Measurements from ENCODE around the gene NSUN2.

Gene NSUN2

DNA sequence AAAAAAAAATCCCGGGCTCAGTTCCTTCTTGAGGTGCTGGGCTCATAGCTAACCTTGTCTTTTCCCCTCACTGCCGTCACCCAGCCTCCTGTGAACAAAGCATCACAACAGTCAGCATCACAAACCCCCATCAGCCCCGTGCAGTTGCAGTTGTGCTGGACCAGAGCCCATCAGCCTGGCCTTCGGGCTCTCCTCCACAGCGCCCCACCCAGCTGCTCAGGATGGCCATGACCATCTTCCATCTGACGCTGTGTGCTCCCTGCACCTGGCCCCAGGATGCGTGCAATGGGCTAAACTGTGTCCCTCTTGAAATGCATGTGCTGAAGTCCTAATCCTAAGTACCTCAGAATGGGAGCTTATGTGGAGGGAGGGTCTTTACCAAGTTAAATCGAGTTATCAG, 48.1 kb downstream of the NSUN2 start:
- no peaks in the 10 kb centered on the region for H4K20me1 ChIP-seq (ENCODE audit: insufficient read depth, low read length)
- H3F3A ChIP-seq (ENCODE audit: insufficient read depth, low read length) = no peaks in the 10 kb centered on the region
- H3K27ac ChIP-seq (ENCODE audit: low read length) = no peak overlapping the region
- no peaks in the 10 kb centered on the region for H3K4me1 ChIP-seq (ENCODE audit: low read length)
- no peak overlapping the region for H3K9ac ChIP-seq (ENCODE audit: low read length)
- H3K4me2 ChIP-seq (ENCODE audit: low read depth, low read length) = no peak overlapping the region
- DNase-seq = no peak
- no peaks in the 10 kb centered on the region for H3K9me2 ChIP-seq (replicated peaks; ENCODE audit: insufficient read depth, low read length)
- H3K9me3 ChIP-seq (replicated peaks; ENCODE audit: insufficient read depth, low read length) = no peaks in the 10 kb centered on the region
- H3K4me3 ChIP-seq (ENCODE audit: low read length) = no peak overlapping the region
- H2AFZ ChIP-seq (ENCODE audit: low read length) = no peak overlapping the region
- H3K27me3 ChIP-seq (replicated peaks; ENCODE audit: insufficient read depth, low read length) = no peaks in the 10 kb centered on the region
- H3K79me2 ChIP-seq (ENCODE audit: low read length) = no peaks in the 10 kb centered on the region
- TF ChIP-seq EZH2phosphoT487 (IDR thresholded peaks at IDR 0.05; ENCODE audit: low read length) (no peak), EZH2 (optimal IDR thresholded peaks at IDR 0.05; ENCODE audit: low read depth, low read length) (no peak)
- TF ChIP-seq, protein P1, sequence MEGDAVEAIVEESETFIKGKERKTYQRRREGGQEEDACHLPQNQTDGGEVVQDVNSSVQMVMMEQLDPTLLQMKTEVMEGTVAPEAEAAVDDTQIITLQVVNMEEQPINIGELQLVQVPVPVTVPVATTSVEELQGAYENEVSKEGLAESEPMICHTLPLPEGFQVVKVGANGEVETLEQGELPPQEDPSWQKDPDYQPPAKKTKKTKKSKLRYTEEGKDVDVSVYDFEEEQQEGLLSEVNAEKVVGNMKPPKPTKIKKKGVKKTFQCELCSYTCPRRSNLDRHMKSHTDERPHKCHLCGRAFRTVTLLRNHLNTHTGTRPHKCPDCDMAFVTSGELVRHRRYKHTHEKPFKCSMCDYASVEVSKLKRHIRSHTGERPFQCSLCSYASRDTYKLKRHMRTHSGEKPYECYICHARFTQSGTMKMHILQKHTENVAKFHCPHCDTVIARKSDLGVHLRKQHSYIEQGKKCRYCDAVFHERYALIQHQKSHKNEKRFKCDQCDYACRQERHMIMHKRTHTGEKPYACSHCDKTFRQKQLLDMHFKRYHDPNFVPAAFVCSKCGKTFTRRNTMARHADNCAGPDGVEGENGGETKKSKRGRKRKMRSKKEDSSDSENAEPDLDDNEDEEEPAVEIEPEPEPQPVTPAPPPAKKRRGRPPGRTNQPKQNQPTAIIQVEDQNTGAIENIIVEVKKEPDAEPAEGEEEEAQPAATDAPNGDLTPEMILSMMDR (IDR thresholded peaks at IDR 0.05; ENCODE audit: low read length) = no peak
- H3K36me3 ChIP-seq (replicated peaks; ENCODE audit: insufficient read depth, low read length) = no peaks in the 10 kb centered on the region

DNA sequence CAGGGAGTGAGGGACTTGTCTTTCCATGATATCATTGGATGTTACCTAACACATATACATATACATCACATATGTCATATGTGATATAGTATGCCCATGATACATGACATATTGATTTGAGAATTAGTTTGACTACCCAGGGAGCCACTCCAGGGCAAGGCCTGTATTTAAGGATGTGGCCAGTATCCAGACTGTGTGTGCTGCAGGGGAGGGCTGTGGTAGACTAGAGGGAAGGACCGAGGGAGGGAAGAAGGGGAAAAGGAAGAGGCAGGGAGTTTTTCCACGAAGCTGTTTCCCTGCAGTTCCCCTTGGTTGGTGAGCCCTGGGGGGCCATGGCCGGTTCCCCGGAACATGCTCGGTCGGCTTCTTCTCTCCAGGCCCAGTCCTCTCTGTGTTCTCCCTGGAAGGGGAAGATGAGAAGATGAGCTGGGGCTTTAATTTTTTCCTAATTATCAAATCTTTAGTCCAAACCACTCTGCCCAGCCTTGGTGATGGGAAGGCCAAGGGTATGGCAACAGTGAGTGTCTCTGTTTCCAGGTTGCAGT, 48.7 kb downstream of the NSUN2 start:
- no peak overlapping the region for H3K9ac ChIP-seq (ENCODE audit: low read length)
- no peaks in the 10 kb centered on the region for H3K9me2 ChIP-seq (replicated peaks; ENCODE audit: insufficient read depth, low read length)
- no peaks in the 10 kb centered on the region for H3K27me3 ChIP-seq (replicated peaks; ENCODE audit: insufficient read depth, low read length)
- H3K4me1 ChIP-seq (ENCODE audit: low read length) = no peaks in the 10 kb centered on the region
- no peaks in the 10 kb centered on the region for H3F3A ChIP-seq (ENCODE audit: insufficient read depth, low read length)
- no peak for TF ChIP-seq EZH2 (optimal IDR thresholded peaks at IDR 0.05; ENCODE audit: low read depth, low read length)
- TF ChIP-seq EZH2phosphoT487 (IDR thresholded peaks at IDR 0.05; ENCODE audit: low read length) = no peak
- TF ChIP-seq, protein P1 (IDR thresholded peaks at IDR 0.05; ENCODE audit: low read length) = no peak
- H2AFZ ChIP-seq (ENCODE audit: low read length) = no peak overlapping the region
- no peak for DNase-seq
- H3K4me2 ChIP-seq (ENCODE audit: low read depth, low read length) = no peak overlapping the region
- H3K79me2 ChIP-seq (ENCODE audit: low read length) = no peaks in the 10 kb centered on the region
- H3K9me3 ChIP-seq (replicated peaks; ENCODE audit: insufficient read depth, low read length) = no peaks in the 10 kb centered on the region
- H3K36me3 ChIP-seq (replicated peaks; ENCODE audit: insufficient read depth, low read length) = no peaks in the 10 kb centered on the region
- H3K4me3 ChIP-seq (ENCODE audit: low read length) = no peak overlapping the region
- H4K20me1 ChIP-seq (ENCODE audit: insufficient read depth, low read length) = no peaks in the 10 kb centered on the region
- H3K27ac ChIP-seq (ENCODE audit: low read length) = no peak overlapping the region

DNA sequence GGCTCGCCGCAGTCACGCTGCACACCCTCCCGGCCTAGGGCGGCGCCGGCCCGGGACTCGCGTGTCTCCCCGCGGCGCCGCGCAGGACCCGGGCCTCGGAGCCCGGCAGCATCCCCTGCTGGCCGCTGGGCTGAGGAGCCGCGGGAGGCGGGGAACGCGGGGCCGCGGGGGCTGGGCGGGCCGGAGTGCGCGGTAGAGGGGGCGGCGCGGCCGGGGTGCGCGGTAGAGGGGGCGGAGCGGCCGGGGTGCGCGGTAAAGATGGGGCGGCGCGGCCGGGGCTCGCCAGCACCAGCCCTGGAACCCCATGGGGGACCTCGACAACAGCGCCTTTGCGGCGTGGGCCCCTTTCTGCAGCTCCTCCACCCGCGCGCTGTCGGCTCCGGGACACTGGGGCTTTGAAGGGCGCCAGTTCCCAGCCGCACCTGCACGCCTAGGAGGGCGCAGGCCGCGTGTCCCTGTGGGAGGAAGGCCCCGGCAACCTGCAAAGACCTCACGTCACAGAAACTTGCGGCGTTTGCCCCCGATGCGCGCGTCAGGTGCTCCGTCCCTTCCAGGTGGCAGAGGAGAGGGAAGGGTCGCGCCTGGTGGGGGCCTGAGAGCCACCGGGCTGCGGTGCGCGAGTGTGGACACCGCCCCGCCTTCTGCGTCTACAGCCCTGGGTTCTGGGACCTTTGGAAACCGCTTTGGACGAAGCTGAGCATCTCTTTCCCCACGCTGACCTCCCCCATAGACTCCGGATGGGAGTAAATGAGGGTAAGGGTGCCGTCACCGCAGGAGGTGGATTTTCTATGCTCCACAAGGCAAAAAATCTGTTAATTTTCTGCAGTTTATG, 49.6 kb downstream of the NSUN2 start:
- no peaks in the 10 kb centered on the region for H3K9me3 ChIP-seq (replicated peaks; ENCODE audit: insufficient read depth, low read length)
- no peaks in the 10 kb centered on the region for H3K27me3 ChIP-seq (replicated peaks; ENCODE audit: insufficient read depth, low read length)
- H3K79me2 ChIP-seq (ENCODE audit: low read length) = no peaks in the 10 kb centered on the region
- H3K36me3 ChIP-seq (replicated peaks; ENCODE audit: insufficient read depth, low read length) = no peaks in the 10 kb centered on the region
- no peaks in the 10 kb centered on the region for H4K20me1 ChIP-seq (ENCODE audit: insufficient read depth, low read length)
- peak; percentile 60 for DNase-seq
- peak overlapping the region; percentile 61 for H3K4me3 ChIP-seq (ENCODE audit: low read length)
- H3K4me2 ChIP-seq (ENCODE audit: low read depth, low read length) = peak overlapping the region; percentile 93
- H3K9me2 ChIP-seq (replicated peaks; ENCODE audit: insufficient read depth, low read length) = no peaks in the 10 kb centered on the region
- no peaks in the 10 kb centered on the region for H3K4me1 ChIP-seq (ENCODE audit: low read length)
- peak overlapping the region; percentile 88 for H2AFZ ChIP-seq (ENCODE audit: low read length)
- no peak overlapping the region for H3K27ac ChIP-seq (ENCODE audit: low read length)
- TF ChIP-seq EZH2phosphoT487 (IDR thresholded peaks at IDR 0.05; ENCODE audit: low read length) (no peak), EZH2 (optimal IDR thresholded peaks at IDR 0.05; ENCODE audit: low read depth, low read length) (no peak)
- TF ChIP-seq, protein P1 (IDR thresholded peaks at IDR 0.05; ENCODE audit: low read length) = peak; percentile 33
- H3K9ac ChIP-seq (ENCODE audit: low read length) = peak overlapping the region; percentile 41
- no peaks in the 10 kb centered on the region for H3F3A ChIP-seq (ENCODE audit: insufficient read depth, low read length)
